CD4-positive, alpha-beta T cell treated with Interleukin-15 for 4 hours (primary cell): Measurements from ENCODE around the gene RNF113B.

ENCODE experiments used
- DNase-seq: peaks from one replicate; pipeline ENCODE4 v3.0.0-alpha.2; 2020; ENCODE audit warnings: low spot score

Gene RNF113B

DNA sequence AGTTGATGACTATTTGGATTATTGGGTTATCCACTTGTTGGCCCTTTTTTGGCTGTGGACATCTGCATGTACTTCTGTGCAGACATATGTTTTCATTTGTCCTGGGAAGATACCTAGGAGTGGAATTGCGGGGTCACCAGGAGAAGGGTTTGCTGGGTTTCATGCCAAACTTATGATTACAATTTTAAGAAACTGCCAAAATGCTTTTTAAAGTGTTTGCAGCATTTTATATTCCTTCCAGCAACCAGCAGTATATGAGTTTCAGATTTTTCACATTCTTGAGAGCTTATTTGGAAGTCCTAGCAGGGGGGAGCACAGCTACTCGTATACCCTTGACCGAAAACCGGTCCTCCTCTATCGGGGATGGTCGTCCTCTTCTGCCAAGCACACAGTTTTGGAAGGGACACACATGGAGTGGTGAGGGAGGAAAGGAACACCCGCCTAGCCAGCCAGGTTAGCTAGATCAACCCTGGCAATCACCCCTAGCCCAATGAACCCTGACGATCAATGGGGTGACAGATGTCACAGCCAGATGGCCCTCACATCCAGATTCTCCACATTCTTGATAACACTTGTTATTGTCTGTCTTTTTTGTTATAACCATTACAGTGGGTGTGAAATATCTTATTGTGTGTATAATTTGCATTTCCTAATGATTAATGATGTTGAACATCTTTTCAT is 26.7 kb upstream of the RNF113B start:
- DNase-seq, result no peak

DNA sequence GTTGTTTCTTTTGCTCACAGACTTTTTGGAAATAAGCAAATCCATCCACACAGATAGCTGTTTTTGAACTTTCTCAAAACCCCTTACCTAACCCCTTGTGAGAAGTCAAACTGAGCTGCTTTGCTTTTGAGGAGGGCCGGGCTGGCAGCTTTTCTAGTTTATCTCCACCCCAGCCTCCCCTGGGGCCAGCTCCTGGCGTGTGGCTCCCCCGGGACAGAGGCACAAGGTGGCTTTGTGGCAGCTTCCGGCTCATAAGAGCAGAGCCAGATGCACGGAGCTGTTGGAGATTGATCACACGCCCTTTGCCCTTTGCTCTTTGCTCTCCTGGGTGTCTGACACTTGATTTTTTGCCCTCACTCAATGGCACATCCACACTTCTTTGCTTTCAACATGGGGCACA is 24.9 kb upstream of the RNF113B start:
- DNase-seq, result no peak

DNA sequence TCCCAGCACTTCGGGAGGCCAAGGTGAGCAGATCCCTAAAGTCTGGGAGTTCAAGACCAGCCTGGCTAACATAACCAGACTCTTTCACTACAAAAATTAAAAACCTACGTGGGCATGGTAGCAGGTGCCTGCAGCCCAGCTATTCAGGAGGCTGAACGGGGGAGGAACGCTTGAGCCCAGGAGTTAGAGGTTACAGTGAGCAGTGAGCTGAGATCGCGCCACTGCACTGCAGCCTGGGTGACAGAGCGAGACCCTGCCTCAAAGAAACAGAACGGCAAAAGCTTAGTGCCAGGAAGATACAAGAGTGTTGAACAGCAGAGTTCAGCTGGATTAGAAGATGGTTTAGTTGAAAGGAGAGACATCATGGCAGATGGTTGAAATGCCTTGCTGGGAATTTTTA is 24.1 kb upstream of the RNF113B start:
- no peak for DNase-seq

DNA sequence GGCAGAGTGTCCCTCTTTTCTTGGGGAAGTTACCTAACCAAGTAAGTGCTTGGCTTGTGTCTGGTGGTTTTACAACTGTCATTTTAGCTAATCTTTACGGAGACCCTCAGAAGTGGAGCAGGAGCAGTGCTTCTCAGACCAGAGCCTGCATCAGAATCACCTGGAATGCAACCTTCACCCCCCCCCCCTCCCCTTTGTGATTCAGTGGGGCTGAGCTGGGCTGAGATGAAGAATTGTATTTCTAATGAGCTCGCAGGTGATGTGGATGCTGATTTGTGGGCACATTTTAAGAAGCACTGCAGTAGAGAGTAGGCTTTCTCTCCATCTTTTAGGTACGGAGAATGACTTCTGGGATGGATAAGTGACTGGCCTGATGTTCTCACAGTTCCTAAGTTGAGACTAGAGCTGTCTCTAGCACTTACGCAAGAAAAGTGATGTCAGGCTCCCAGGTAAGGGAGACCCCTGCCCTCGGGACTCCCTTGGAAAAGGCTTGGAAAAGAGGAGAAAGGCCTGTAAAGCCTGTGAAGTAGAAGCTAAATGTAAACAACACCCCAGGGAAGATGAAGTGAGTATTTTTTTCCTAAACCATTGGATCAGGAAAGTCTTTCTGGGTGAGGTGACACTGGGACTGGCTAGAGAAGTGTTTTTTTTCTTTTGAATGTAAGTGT is 23.3 kb upstream of the RNF113B start:
- DNase-seq, result no peak

DNA sequence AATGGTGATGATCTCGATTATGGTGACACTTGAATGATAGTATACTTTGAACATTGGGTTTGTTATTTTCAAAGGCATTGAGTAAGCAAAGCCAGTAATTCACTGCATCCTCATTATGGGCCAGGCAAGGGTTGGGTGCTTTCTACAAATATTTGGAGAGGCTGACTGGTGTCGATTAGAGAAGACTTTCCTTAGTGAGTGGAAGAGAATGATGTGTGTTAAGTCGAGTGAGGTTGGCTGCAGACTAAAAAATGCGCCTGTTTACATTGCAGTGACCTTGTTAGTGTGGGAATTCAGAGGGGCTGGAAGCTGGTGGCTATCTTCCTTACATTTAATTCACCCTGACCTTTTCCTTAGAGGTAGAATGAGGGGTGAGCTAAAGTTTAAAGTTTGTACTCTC is 22.4 kb upstream of the RNF113B start:
- no peak for DNase-seq

DNA sequence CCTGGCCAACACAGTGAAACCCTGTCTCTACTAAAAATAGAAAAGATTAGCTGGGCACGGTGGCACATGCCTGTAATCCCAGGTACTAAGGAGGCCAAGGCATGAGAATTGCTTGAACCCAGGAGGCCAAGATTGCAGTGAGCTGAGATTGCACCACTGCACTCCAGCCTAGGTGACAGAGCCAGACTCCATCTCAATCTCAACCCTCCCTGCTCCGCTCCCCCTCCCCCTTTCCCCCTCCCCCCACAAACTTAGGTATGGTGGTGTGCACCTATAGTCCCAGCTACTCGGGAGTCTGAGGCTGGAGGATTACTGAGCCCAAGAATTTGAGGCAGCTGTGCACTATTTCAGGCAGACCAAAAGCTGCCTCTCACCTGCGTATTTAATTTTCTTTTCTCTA is 21.6 kb upstream of the RNF113B start:
- DNase-seq, result no peak

DNA sequence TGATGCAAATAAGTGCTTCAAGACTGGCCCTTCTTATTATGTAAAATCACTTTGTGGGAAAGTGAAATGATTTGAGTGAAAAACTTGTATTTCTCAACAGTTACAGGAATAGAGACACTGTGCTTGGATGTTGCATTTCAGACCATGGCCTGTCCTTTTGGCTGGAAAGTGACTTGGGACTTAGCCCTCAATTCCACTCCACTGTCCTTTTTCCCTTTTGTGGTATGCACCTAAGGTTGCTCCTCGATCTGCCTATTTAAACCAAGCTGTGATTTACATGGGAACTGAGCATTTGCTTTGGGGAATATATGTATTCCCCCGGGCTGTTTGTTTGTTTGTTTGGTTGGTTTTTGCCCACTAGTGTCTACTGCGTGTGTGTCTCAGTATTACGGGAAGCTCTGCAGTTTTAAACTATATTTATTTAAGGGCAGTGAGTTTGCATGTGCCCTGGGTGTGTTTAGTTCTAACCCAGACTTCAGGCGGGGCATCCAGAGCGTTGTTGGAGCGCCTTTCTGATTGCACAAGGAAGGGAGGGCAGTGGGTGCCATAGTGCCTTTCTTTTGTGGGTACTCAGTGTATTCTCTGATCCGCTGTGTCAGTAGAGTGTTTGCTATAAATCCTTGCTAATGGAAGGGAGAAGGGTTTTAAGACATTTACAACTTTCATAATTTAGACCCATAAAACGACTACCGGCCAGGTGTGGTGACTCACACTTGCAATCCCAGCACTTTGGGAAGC is 18.2 kb upstream of the RNF113B start:
- DNase-seq, result no peak

DNA sequence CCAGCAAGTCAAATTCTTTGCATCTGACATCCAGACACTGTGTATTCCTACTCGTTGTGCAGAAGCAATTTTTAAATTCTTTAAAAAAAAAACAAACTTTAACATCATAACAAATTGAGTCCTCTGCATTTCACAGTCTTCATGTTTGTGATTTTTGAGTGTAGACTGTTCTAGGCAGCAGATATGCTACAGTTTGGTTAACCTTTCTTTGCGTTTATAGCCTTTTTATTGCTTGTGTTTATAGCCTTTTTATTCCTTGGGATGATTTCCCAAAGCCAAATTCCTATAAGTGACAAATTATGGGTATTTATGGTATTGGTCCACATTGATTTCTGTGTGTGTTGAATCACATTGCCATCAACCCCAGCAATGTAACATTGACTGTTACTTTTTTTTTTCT is 14.9 kb upstream of the RNF113B start:
- DNase-seq, result no peak

DNA sequence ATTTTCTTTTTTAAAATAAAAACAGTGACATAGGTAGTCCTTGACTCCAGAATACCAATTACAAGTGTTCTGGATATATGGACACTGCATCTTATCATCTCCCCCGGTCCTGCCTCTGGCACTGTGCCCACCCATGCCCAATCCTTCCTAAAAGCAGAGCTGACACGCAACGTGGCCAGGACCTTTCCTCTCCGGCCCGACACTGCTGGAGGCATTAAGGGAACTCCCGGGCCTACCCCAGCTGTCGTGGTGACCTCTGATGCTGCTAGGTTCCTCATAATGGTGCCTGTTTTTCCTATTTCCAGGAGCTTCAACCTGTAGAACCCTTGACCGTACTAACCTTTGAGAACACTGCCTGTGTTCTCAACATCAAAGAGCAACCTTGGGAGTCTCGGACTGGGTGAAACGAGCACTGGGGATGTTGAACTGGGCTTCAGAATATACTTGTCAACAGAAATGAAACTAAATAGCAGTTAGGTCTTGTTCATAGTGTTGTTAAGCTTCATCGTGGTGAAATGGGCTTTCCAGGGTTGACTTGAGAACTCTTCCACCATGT is 13.9 kb upstream of the RNF113B start:
- DNase-seq, result no peak

DNA sequence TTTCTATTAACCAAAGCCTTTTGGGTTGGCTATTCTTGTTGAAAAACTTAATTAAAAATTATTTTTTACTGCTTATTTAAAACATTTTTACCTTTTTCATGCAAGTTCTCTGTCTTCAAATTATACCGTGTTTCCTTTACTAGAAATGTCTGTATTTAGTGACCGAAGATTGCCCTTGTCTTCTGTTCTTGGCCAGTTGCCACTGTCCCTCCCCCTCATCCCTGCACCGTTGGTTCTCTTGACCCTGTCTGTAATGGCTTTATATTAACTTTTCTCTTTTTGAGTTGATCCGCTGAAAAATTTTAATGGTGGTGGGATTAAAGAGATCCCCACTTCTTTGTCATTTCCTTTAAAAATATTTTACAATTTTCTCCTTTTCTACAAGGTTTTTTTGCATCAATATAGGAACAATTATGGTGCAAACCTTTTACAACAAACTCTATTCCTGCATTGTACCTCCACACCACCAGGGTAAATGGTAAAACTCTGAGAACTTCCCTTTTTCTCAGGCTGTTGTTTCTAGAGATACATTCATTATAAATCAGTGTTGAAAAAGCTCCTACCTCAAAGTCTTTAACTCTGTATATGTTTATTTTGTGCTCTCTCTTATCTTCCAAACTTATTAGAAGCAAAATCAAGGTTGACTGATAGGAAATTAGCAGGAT is 12.9 kb upstream of the RNF113B start:
- no peak for DNase-seq

DNA sequence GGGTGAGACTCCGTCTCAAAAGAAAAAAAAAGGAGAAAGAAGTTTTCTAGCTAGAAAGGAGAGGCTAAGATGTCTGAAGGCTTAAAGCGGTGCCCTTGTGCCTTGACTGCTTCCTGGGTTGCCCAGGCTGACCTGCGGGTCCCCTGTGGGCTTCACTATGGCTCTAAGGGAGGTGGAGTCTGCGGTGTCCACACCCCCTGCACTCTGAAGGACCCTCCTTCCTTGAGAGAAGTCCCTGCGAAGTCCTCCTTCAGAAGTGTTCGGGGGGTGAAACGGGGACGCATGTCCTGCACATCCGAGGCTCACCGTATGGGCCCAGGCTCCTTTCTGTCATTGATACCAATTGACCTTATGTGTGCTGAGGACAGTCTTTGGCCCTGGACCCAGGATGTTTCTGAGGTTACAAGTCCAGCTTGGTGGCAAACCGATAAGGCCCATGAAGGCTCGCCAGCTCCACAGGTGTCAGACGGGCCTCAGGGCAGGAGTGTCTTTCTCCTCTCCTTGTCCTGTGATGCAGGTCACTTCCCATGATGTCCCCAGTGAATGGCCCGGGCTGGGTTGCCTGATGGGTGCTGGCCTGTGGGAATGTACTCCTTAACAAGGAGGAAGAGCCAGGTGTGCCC is 11.6 kb upstream of the RNF113B start:
- DNase-seq, result no peak

DNA sequence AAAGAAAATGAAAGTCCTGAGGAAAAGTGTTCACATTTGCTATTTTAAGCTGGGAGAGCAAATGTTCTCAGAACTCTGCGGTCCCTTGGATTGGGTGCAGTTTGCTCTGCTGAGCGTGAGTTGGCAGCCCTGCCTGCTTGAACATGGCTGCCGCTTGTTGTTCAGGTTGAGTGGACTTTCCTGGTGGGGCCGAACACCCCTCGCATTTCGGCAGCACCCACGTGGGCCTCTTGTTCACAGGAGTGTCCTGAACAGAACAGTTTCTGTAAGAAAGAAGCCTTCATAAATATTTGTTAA is 10.8 kb upstream of the RNF113B start:
- DNase-seq, result no peak

DNA sequence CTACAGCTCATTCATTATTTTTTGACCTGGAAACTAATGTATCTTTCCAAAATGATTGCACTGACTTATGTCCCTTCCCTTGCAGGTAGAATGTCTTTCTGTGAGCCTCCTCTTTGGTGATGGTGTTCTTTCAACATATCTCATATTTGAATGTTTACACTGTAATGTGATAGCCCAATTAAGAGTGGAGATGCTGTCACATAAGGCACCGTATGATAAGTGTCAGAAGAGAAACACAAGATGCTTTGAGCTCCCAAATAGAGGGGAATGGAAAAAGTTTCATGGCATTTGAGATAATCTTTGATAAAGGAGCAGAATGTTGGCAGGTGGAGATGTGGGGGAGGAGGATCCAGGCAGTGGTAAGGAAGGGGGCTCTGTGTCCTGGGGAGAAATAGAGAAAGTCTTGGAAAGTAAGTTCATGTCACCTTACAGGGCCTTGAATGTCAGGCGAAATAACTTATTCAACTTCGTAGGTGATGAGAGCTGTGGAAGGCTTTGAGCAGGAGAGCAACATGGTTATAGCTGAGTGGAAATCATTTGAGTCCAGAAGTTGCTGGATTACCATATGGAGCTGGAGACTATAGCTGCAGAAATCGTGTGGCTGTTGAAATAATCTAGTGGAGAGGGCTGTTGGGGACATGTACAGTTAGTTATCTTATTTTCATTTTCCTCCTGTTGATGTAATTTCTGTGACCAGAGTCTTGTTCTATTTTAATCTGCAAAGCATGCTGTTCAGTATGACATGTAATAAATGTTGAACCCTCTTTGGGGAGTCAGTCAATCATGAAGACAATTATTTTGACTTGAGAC is 10.3 kb upstream of the RNF113B start:
- DNase-seq, result no peak

DNA sequence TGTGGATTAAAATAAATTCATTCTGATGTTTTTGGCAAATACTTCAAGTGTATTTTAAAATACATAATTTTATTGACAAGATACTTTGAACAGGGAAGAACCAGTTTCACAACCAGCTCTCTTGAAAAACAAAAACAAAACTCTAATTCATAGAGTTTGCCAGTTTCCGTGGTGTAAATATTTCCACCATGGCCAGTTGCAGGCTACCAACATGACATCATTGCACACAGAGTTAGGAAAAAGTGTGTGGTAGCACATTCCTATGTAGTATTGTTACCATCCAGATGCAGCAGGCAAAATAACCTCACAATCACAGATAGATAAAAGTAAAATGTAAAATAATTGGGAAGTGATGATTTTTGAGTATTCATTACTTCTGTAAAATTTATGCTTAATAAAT is 7.7 kb upstream of the RNF113B start:
- no peak for DNase-seq

DNA sequence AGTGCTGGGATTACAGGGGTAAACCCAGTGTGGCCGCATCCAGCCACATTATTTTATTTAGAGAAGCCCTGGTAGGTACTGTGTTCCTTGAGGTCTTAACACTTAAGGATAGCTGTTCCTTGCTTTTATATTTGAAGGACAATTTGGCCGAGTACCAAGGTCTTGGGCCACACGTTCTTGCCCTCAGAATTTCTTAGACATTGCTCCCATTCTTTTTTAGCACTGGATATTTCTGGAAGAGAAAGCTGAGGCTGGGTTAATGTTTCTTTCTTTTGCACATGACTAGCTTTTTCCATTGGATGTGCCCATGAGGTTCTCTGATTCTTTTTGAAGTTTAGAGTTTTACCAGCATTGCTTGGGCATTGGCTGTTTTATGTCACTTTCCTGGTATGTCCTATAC is 5.5 kb upstream of the RNF113B start:
- no peak for DNase-seq

DNA sequence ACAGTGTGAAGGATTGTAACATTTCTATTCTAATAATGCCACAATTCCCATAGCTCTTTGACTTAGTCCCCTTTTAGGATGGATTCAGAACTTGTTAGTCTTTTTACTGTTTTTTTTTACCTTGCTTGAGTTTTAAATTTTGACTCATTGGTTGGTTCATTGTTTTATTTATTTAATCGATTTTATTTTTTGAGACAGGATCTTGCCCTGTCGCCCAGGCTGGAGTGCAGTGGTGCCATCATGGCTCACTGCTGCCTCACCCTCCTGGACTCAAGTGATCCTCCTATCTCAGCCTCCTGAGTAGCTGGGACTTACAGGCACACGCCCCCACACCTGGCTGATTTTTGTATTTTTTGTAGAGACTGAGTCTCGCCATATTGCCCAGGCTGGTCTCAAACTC is 5.1 kb upstream of the RNF113B start:
- no peak for DNase-seq

DNA sequence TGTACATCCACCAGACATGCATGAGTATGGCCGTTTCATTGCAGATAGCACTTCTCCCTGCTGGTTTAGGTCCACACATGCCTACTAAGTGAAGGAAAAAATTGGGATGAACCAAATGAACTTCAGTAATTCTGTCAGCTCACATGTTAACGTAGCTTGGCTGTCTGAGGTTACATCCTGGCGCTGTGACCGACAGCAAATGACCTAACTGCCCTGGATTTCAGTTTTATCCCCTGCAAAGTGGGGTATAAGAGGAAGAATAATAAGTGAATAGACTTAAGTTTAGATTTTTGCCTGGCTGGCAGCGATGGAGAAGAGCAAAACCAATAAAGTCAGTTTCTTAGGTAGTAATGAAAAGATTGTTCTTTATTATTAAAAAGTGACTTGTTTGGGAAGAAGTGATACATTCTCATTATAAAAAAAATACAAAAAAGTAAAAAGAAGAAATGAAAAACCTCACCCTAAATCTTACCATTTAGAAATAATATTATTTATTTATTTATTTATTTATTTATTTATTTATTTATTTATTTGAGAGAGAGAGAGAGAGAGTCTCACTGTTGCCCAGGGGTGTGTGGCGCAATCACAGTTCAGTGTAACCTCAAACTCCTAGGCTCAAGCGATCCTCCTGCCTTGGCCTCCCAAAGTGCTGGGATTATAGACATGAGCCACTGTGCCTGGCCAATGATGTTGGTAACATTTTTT is 4.2 kb upstream of the RNF113B start:
- DNase-seq, result no peak

DNA sequence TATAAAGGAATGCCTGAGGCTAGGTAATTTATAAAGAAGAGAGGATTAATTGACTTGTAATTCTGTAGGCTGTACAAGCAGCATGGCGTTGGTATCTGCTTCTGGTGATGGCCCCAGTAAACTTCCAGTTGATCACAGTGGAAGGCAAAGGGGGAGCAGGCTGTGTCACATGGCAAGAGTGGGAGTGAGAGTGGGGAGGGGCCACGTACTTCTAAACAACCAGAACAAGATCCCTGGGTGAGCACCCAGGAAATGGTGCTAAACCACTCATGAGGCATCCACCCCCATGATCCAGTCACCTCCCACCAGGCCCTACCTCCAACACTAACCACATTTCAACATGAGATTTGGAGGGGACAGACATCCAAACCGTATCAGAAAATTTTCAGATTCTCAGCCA is 3.0 kb upstream of the RNF113B start:
- DNase-seq, result no peak

DNA sequence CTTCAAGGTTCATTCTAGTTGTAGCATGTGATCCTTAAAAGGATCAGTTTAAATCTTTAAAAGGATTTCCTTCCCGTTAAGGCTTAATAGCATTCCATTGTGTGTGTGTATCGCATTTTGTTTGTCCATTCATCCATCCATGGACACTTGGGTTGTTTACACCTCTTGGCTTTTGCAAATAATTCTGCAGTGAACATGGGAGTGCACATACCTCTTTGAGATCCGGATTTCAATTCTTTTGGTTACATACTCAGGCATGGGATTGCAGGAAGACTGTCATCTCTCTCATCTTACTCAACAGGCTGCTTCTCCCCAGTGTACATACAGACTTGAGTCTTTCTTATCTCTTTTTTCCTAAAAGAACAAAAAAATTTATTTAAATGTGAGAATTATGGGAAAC is 1.2 kb downstream of the RNF113B start:
- no peak for DNase-seq

DNA sequence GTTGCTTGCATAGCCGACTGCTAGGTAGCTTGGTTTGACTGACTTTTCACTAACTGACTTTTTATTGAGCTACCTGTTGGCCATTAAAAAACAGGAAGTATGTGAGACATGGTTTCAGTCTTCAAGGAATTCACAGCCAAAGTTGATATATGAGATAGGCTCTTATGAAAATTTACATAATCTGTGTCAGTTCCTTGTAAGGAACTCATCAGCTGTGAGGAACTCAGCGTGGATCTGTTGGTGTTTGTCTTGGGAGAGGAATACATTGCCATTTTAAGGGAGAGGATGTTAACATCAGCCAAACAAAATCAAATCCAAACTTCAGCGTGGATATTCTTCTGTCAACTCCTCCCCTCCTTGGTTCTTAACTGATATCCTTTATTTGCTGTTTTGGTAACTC is 2.0 kb downstream of the RNF113B start:
- DNase-seq, result no peak

DNA sequence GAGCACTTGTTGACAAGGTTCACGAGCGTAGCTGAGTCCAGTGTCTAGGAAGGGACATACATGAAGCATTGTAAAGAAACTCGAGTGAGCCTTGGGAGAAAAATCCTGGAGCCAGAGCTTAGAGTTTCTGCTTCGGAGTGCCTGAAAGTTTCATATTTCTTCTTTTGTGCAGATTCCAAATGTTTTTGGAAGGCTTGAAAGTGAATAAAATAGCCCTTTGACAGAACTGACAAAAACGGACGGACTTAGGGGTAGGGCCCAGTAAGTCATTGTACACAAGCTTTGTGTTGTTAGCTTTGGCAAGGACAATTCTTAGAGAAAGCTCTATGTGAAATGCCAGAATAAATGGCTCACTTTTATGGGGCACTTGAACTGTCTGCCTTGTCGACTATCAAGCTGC is 2.8 kb downstream of the RNF113B start:
- no peak for DNase-seq
